AG04450 (cell line): ENCODE data around the gene PDE6H. TPM values are rescaled to one million over a fixed set of nuclear protein-coding genes. Genes with fewer than 3 reads are reported as not detected.

Experiments used
- CTCF ChIA-PET: fragments of 300-600, 350-600 bp; formaldehyde crosslinking; extraction: SDS; loops from one replicate; lab custom pipeline; 2022; ENCODE audit warnings: antibody characterized with exemption, inconsistent platforms; lab: Charles Lee
- POLR2A ChIA-PET: fragments of 350-600 bp; formaldehyde crosslinking; extraction: SDS; loops from one replicate; lab custom pipeline; 2021; ENCODE audit warnings: antibody characterized with exemption, inconsistent platforms; lab: Yijun Ruan, JAX
- DNase-seq: peaks from one replicate; pipeline ENCODE4 v3.0.0-alpha.2; 2011; ENCODE audit warnings: low read depth, low spot score
- H3K27ac ChIP-seq: one replicate; pipeline ENCODE4 v1.5.1; 2012; ENCODE audit warnings: low read depth, low read length, control low read depth
- H3K27me3 ChIP-seq: one replicate; pipeline ENCODE4 v1.6.0; 2012; ENCODE audit warnings: low read length; ENCODE audit not compliant: control insufficient read depth, insufficient read depth
- H3K4me3 ChIP-seq: 2 replicates; pipeline ENCODE4 v1.5.1; 2011; ENCODE audit warnings: mild to moderate bottlenecking, low read depth, low read length, control low read depth
- H3K9me3 ChIP-seq: 2 replicates; pipeline ENCODE4 v1.5.1; 2012; ENCODE audit warnings: low read length; ENCODE audit not compliant: control insufficient read depth, insufficient read depth
- polyA plus RNA-seq: library from polyadenylated mRNA; depleted of rRNA; stranded (reverse); fragments of >200 nt; gene quantifications from 2 replicates; pipeline ENCODE4 v1.2.3, GENCODE V29; 2011
- TF ChIP-seq, protein P1 (sequence below): IDR thresholded peaks from 2 replicates; pipeline ENCODE4 v1.5.1; 2011; ENCODE audit warnings: low read depth, low read length, control low read depth, inconsistent platforms

The PDE6H gene
- polyA plus RNA-seq, 1 experiment: not detected

DNA sequence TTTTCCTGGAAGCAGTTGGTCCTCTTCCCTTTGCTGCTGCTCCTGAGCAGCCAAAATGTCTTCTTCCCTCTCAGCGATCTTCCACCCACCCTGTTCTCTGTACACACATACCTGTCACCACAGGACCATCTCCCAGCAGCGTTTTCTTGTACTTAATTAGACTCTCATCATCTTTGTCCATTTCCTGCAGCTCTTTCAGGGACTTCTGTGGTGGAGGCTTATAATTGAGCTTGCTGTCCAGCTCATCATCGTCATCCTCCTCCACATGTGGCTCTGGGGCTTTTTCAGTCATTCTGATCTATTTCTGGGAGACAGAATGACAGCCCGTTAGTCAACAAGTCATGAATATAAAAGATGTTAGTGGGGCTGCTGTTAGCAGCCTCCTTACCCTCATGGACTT, 22.4 kb upstream of the PDE6H start:
- Histone ChIP-seq H3K27me3 (no peaks in the 10 kb centered on the region), H3K4me3 (no peak overlapping the region), H3K27ac (no peak overlapping the region), H3K9me3 (no peaks in the 10 kb centered on the region)
- POLR2A ChIA-PET: no interaction called here
- no peak for DNase-seq
- CTCF ChIA-PET: no interaction called here
- TF ChIP-seq, protein P1, sequence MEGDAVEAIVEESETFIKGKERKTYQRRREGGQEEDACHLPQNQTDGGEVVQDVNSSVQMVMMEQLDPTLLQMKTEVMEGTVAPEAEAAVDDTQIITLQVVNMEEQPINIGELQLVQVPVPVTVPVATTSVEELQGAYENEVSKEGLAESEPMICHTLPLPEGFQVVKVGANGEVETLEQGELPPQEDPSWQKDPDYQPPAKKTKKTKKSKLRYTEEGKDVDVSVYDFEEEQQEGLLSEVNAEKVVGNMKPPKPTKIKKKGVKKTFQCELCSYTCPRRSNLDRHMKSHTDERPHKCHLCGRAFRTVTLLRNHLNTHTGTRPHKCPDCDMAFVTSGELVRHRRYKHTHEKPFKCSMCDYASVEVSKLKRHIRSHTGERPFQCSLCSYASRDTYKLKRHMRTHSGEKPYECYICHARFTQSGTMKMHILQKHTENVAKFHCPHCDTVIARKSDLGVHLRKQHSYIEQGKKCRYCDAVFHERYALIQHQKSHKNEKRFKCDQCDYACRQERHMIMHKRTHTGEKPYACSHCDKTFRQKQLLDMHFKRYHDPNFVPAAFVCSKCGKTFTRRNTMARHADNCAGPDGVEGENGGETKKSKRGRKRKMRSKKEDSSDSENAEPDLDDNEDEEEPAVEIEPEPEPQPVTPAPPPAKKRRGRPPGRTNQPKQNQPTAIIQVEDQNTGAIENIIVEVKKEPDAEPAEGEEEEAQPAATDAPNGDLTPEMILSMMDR: no peak

DNA sequence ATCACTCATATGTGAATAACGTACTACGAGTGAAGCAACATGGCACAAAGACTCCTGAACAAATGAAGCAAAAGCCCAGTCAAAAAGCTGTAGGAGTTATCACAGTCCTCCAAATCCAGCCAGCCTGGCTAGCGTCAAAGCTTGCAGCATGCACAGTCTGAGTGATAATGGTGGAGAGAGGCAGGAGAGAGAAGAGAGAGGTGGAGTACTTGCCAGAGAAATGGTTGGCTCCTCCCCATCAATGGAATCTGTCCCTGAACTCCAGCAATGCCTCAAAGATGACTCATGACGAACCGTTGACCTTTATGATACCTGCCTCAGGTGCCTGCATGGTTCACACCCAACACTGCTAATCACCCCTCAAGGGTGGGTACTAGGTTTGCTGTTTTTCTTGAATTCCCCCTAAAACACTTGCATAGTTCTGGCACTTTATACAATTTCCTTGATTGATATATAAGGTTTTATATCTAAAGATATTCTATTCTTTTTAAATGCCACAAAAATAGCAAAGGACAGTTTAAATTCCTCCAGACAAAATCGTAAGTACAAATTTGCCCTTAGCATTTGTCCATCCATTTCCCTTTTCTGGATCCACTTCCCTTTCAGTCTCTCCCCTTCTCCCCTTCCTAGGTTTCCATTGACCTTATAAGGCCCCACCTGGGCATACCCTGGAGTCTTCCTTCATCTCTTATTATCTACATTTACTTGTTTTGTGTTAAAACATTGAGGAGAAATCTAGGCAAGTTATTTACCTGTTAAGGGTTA, 21.7 kb upstream of the PDE6H start:
- no peak overlapping the region for H3K27ac ChIP-seq
- DNase-seq: no peak
- no peaks in the 10 kb centered on the region for H3K9me3 ChIP-seq
- ChIA-PET POLR2A (no interaction called here), CTCF (no interaction called here)
- TF ChIP-seq, protein P1: no peak
- H3K4me3 ChIP-seq: no peak overlapping the region
- H3K27me3 ChIP-seq: no peaks in the 10 kb centered on the region

DNA sequence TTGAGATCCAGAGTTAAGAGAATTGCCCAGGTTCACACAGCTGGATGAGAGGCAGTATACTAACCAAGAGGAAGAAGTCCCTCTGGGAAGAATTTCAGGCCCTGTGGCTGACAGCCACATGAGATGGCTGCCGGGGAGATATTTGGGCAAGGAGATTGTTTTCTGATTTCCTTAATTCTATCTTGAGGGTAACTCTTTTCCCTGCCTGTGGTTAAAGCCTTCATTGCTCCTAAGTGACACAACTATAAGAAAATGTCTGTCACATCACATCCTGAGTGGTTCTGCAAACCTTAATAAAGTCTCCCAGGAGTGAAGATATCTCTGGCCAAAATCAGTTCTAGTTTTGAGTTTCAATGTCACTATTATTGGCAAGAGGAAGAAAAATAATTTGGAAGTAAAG, 21.0 kb upstream of the PDE6H start:
- Histone ChIP-seq H3K9me3 (no peaks in the 10 kb centered on the region), H3K27me3 (no peaks in the 10 kb centered on the region), H3K4me3 (no peak overlapping the region), H3K27ac (peak overlapping the region; percentile 82)
- DNase-seq: no peak
- TF ChIP-seq, protein P1: no peak
- ChIA-PET POLR2A (no interaction called here), CTCF (interaction anchor here (0.6 kb wide), 1 partner anchor 154 kb away, joined by 4 read pairs; no protein-coding TSS in a partner anchor)

DNA sequence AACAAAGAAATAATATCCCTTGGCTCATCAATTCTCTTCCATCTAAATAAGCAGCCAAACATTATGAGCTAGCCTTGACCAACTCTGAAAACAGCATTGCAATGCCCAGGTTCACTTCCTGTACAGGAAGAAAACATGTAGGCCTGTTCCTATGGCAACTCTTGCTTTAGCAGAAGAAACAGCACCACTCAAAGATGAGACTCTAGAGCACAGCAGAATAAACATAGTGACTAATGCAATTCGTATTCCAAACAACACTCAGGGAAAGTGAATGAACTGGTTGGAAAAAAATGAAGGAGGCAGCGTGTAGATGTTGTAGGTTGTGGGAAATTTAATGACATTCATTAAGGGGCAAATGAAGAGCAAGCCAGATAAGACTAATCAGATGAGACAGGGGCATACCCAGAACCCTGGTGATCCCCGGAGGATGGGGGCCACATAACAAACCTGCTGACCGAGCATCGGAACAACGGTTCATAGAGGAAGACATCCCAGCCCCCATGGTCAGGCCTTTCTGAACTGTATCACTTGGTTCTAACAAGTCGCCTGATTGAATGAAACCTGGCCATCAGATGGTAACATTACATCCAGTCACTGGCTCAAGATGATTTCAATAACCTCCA, 20.4 kb upstream of the PDE6H start:
- Histone ChIP-seq H3K27me3 (no peaks in the 10 kb centered on the region), H3K9me3 (no peaks in the 10 kb centered on the region), H3K27ac (peak overlapping the region; percentile 77), H3K4me3 (no peak overlapping the region)
- TF ChIP-seq, protein P1: no peak
- peak; percentile 87 for DNase-seq
- CTCF ChIA-PET: interaction anchor here (0.6 kb wide), 2 partner anchors 13 to 155 kb away, joined by 4 read pairs; no protein-coding TSS in a partner anchor
- POLR2A ChIA-PET: interaction anchor here (0.5 kb wide), 1 partner anchor 42 kb away, joined by 3 read pairs; no protein-coding TSS in a partner anchor

DNA sequence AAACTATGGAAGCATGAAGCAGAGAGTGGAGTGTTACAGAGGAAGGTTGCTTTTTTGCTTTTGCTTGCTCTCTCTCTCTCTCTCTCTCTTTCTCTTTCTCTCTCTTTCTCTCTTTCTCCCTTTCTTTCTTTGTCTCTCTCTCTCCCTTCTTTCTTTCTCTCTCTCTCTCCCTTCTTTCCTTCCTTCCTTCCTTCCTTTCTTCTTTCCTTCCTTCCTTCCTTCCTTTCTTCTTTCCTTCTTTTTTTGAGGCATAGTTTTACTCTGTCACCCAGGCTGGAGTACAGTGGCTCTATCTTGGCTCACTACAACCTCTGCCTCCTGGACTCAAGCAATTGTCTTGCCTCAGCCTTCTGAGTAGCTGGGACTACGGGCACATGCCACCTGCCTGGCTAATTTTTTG, 19.1 kb upstream of the PDE6H start:
- no peak for DNase-seq
- POLR2A ChIA-PET: no interaction called here
- Histone ChIP-seq H3K27ac (no peak overlapping the region), H3K4me3 (no peak overlapping the region), H3K27me3 (no peaks in the 10 kb centered on the region), H3K9me3 (no peaks in the 10 kb centered on the region)
- CTCF ChIA-PET: no interaction called here
- TF ChIP-seq, protein P1: no peak
